GM12874 (cell line): Measurements from ENCODE around the gene TRAFD1.

ENCODE experiments used
- CTCF ChIP-seq: IDR thresholded peaks from 2 replicates; pipeline ENCODE4 v1.5.1; 2011; ENCODE audit warnings: low read depth, mild to moderate bottlenecking, control low read depth, low read length, moderate library complexity; ENCODE audit not compliant: insufficient read depth

Gene TRAFD1

GRCh38 chr12:112102127-112102526 lies 23.2 kb upstream of the TRAFD1 start:
- TF ChIP-seq CTCF, result no peak

GRCh38 chr12:112103758-112104503 lies 21.4 kb upstream of the TRAFD1 start:
- TF ChIP-seq CTCF, result no peak

- no peak for TF ChIP-seq CTCF
These were observed 19.5 kb upstream of the TRAFD1 start for GRCh38 chr12:112105891-112106290.

GRCh38 chr12:112107306-112108201 lies 17.8 kb upstream of the TRAFD1 start:
- no peak for TF ChIP-seq CTCF

- no peak for TF ChIP-seq CTCF
These were observed 16.9 kb upstream of the TRAFD1 start, which contains the start of gene NAA25 for GRCh38 chr12:112108202-112109079. Gene NAA25, minus strand, starts transcription at chr12:112108783. Its CDS starts 10 bp downstream, at chr12:112108773.

- no peak for TF ChIP-seq CTCF
These were observed 13.4 kb upstream of the TRAFD1 start for GRCh38 chr12:112111931-112112330.
